Chondrocyte (in vitro differentiated cells): Measurements from ENCODE around the gene OPTC. TPM values are rescaled to one million over a fixed set of nuclear protein-coding genes. Genes with fewer than 3 reads are reported as not detected.

ENCODE experiments used
- DNase-seq: peaks from one replicate; pipeline ENCODE4 v3.0.0; 2021; ENCODE audit warnings: mixed read lengths, low spot score
- H3K27ac Mint-ChIP-seq: one replicate; pipeline ENCODE4 v1.8.0; 2021; ENCODE audit warnings: mild to moderate bottlenecking, moderate library complexity, mixed read lengths; ENCODE audit not compliant: unreplicated experiment
- H3K27me3 Mint-ChIP-seq: 2 replicates; pipeline ENCODE4 v1.8.0; 2021; ENCODE audit warnings: low read depth, mixed read lengths
- H3K36me3 Mint-ChIP-seq: 2 replicates; pipeline ENCODE4 v1.8.0; 2021; ENCODE audit warnings: low read depth, mixed read lengths
- H3K4me1 Mint-ChIP-seq: 2 replicates; pipeline ENCODE4 v1.8.0; 2021; ENCODE audit warnings: low read depth, mild to moderate bottlenecking, mixed read lengths
- H3K4me3 Mint-ChIP-seq: one replicate; pipeline ENCODE4 v1.8.0; 2021; ENCODE audit warnings: mild to moderate bottlenecking, moderate library complexity, mixed read lengths; ENCODE audit not compliant: unreplicated experiment
- H3K9me3 Mint-ChIP-seq: 2 replicates; pipeline ENCODE4 v1.8.0; 2021; ENCODE audit warnings: low read depth, mixed read lengths
- total RNA-seq: library from RNA; stranded (reverse); gene quantifications from 3 replicates; pipeline ENCODE4 v1.2.1, GENCODE V29; 2021
- TF ChIP-seq, protein P1 (sequence below): fragments of 200-600 bp; sonication (generic); IDR thresholded peaks from 2 replicates; pipeline ENCODE4 v1.5.0; 2021; ENCODE audit warnings: antibody characterized with exemption, mild to moderate bottlenecking, moderate library complexity

The OPTC gene
- total RNA-seq, 1 donor from 2014 or later, result not detected

DNA sequence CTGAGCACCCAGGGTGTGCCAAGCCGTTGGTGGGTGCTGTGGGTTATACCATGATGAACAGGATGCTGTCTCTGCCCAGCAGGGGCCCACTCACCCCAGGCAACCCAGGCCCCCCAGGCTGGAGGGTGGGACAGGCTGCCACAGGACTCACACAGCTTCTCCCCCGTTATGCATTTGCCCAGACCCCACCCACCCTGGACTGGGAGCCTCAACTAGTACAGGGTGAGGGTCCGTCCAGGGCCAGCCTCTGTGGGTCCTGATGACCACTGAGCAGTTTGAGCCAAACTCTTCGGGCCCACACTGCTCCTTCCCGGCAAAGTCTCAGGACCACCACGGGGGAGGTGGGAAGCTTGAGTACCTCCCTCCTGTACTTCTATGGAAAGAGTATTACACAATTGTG, 22.1 kb upstream of the OPTC start:
- no peaks in the 10 kb centered on the region for H3K27me3 Mint-ChIP-seq

DNA sequence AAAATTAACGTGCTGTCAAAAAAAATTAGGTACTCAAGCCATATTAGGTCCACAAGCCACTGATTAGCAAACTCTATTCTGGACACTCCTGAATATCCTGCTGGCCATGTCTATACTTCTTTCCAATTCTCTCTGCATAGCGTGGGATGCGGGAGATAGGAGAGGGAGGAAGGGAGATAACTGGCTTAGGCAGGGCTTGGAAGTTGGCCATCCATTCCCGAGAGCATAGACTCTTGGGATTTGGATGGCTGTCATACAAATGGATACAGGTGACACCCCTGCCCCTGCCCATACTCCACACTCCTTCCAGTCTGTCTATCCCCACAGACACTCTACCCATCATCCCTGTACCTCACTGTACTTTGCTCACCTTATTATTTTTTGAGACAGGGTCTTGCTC, 20.7 kb upstream of the OPTC start:
- H3K4me3 Mint-ChIP-seq, result no peak overlapping the region
- TF ChIP-seq, protein P1, sequence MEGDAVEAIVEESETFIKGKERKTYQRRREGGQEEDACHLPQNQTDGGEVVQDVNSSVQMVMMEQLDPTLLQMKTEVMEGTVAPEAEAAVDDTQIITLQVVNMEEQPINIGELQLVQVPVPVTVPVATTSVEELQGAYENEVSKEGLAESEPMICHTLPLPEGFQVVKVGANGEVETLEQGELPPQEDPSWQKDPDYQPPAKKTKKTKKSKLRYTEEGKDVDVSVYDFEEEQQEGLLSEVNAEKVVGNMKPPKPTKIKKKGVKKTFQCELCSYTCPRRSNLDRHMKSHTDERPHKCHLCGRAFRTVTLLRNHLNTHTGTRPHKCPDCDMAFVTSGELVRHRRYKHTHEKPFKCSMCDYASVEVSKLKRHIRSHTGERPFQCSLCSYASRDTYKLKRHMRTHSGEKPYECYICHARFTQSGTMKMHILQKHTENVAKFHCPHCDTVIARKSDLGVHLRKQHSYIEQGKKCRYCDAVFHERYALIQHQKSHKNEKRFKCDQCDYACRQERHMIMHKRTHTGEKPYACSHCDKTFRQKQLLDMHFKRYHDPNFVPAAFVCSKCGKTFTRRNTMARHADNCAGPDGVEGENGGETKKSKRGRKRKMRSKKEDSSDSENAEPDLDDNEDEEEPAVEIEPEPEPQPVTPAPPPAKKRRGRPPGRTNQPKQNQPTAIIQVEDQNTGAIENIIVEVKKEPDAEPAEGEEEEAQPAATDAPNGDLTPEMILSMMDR, result no peak
- no peaks in the 10 kb centered on the region for H3K36me3 Mint-ChIP-seq
- H3K27ac Mint-ChIP-seq, result no peak overlapping the region
- H3K4me1 Mint-ChIP-seq, result peaks cover 40% of the 10 kb centered on the region
- H3K27me3 Mint-ChIP-seq, result no peaks in the 10 kb centered on the region
- no peaks in the 10 kb centered on the region for H3K9me3 Mint-ChIP-seq
- DNase-seq, result no peak

More for the DNA sequence above, 22.1 kb upstream of the OPTC start:
- Mint-ChIP-seq H3K4me3 (no peak overlapping the region), H3K9me3 (no peaks in the 10 kb centered on the region), H3K27ac (no peak overlapping the region), H3K4me1 (peaks cover 37% of the 10 kb centered on the region), H3K36me3 (no peaks in the 10 kb centered on the region)
- no peak for DNase-seq
- TF ChIP-seq, protein P1, result no peak

DNA sequence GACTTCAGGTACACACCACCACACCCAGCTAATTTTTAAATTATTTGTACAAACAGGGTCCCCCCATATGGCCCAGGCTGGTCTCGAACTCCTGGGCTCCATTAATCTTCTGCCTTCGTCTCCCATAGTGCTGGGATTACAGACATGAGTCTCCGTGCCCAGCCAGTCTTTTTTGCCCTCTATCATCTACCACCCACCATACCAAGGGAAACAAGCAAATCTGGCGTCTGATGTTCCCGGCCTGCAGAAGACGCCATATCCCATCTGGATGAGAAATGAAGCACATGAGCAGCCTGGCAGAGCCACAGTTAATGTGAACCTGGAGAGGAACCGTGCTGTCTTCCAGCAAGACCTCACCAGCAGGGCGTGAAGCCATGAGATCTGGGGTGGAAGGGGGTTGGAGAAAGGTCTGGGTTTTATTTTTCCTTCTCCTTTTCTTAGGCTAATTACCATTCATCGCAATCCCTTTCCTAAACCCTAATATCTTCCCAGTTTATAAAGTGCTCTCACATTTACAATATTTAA, 20.1 kb upstream of the OPTC start:
- TF ChIP-seq, protein P1, result no peak
- Mint-ChIP-seq H3K9me3 (no peaks in the 10 kb centered on the region), H3K27me3 (no peaks in the 10 kb centered on the region), H3K4me3 (no peak overlapping the region), H3K27ac (no peak overlapping the region), H3K4me1 (peaks cover 42% of the 10 kb centered on the region), H3K36me3 (no peaks in the 10 kb centered on the region)
- DNase-seq, result no peak

DNA sequence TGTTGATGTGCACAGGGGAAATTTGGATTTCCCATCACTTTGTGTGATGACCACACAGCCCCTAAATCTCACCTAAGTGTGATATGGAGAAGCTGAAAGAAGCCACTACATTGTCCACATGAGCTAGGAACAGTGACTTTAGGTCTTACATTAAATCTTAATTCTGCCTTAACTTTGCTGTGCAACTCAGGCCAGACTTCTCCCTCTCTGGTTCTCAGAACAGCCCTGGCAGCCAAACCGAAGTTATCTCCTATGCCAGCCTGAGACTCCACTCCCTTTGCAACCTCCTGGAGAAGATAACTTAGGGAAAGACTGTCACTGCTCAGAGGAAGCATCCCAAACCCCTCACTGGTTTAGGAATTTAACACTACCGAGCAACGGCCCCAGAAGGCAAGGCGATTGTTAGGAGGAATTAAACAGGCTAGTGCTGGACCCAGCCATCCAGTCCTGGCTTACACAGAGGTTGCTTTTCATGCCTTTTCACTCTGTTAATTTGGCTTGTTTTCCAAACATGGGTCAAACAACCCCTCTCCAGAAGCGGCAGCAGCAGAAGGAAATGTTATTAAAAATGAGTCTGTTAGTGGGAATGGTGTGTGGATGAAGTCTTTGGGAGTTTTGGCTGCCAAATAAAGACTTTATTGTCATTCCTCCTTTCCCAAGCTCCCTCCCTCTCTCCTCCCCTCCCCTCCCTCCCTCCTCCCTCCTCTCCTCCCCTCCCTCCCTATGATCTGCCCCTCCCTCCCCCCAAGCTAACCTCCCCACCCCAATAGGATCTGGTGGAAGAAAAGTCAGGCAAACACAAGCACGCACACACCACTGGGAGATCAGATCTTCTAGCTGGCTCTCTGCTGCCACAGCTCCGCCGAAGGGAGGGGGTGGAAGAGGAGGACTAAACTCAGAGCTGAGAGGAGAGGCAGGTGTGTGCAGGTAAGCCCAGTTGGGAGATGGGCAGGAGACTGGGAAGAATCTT, 18.7 kb upstream of the OPTC start, which contains the start of gene PRELP:
Gene PRELP, plus strand, starts transcription at position 795 of the 970 bp plus-strand sequence. CDS start 7,379 bp downstream, outside the sequence.
- no peak for DNase-seq
- Mint-ChIP-seq H3K9me3 (no peaks in the 10 kb centered on the region), H3K27me3 (no peaks in the 10 kb centered on the region), H3K27ac (peak within 1 kb of the TSS; percentile 89), H3K4me1 (peaks cover 56% of the 10 kb centered on the region), H3K36me3 (no peaks in the 10 kb centered on the region), H3K4me3 (peak within 1 kb of the TSS; percentile 72)
- TF ChIP-seq, protein P1, result peak; percentile 33

DNA sequence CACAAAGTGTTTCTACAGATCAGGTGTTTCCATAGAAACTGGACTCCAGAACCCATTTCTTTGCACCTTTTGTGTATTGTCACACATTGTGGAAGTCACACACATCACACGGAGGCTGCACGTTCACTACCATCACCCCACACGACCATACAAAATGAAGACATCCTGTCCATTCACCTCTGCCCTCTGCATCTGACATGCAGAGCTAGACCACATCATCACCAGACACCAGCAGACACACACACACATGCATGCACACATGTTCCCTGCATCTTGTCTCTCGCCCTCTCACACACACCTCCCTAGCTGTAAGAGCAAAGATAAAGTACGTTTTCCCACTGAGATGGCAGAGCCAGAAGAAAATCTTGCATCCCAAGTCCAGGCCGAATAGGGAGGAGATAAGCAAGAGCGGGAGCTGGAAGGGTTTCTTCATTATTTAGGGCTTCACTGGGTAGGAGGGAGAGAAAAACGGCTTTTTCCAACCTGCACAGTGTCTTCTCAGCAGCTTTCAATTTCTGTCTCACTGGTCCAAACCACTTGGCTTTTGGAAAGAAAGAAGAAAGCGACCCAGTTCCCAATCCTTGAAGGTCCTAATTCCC, 17.6 kb upstream of the OPTC start:
- H3K27me3 Mint-ChIP-seq, result no peaks in the 10 kb centered on the region
- H3K27ac Mint-ChIP-seq, result peak overlapping the region; percentile 89
- no peaks in the 10 kb centered on the region for H3K36me3 Mint-ChIP-seq
- DNase-seq, result no peak
- H3K4me1 Mint-ChIP-seq, result peaks cover 67% of the 10 kb centered on the region
- H3K9me3 Mint-ChIP-seq, result no peaks in the 10 kb centered on the region
- TF ChIP-seq, protein P1, result no peak
- H3K4me3 Mint-ChIP-seq, result peak overlapping the region; percentile 72
